HepG2 (cell line): ENCODE results near the gene SNAI1. TPM values are rescaled to one million over a fixed set of nuclear protein-coding genes. Genes with fewer than 3 reads are reported as not detected.

Source experiments
- HMGXB4 ChIP-seq, 2 experiments: sonication (generic) in 1 of 2; formaldehyde crosslinking in 1 of 2; IDR thresholded peaks; 2 replicates each; pipeline versions ENCODE4 v1.4.0 to v1.6.1; 2018 to 2020; ENCODE audit warnings: missing genetic modification reagents in 2 of 2, borderline replicate concordance in 1 of 2, low read depth in 1 of 2, mild to moderate bottlenecking in 1 of 2, missing biosample characterization in 1 of 2
- HNF1A ChIP-seq, 2 experiments: sonication (generic) in 1 of 2; formaldehyde crosslinking in 1 of 2; IDR thresholded peaks; 2 replicates each; pipeline versions ENCODE4 v1.4.0 to v1.6.1; 2016 to 2020; ENCODE audit warnings: borderline replicate concordance in 1 of 2, low read depth in 1 of 2, mild to moderate bottlenecking in 1 of 2, missing genetic modification reagents in 1 of 2
- MTERF4 ChIP-seq: sonication (generic); formaldehyde crosslinking; IDR thresholded peaks from 2 replicates; pipeline ENCODE4 v1.8.0; 2023; ENCODE audit warnings: mild to moderate bottlenecking, missing genetic modification reagents
- SMAD1 ChIP-seq: sonication (generic); formaldehyde crosslinking; IDR thresholded peaks from 2 replicates; pipeline ENCODE4 v1.4.0; 2020; ENCODE audit warnings: missing genetic modification reagents, low read depth, mild to moderate bottlenecking, borderline replicate concordance
- TBX3 ChIP-seq: fragments of 450-650 bp; IDR thresholded peaks from 2 replicates; pipeline ENCODE4 v1.6.1; 2017; ENCODE audit warnings: antibody characterized with exemption, mild to moderate bottlenecking, inconsistent platforms, borderline replicate concordance
- ZBTB40 ChIP-seq, 2 experiments: fragments of 450-650 bp in 1 of 2; sonication (generic) in 1 of 2; formaldehyde crosslinking in 1 of 2; IDR thresholded peaks; 2 replicates each; pipeline versions ENCODE4 v1.6.1 to v1.8.0; 2016 to 2022; ENCODE audit warnings: antibody characterized with exemption in 1 of 2, mild to moderate bottlenecking in 1 of 2, missing genetic modification reagents in 1 of 2
- ZNF121 ChIP-seq: sonication (generic); formaldehyde crosslinking; IDR thresholded peaks from 2 replicates; pipeline ENCODE4 v1.5.0; 2020; ENCODE audit warnings: mild to moderate bottlenecking, missing genetic modification reagents
- ZSCAN22 ChIP-seq: sonication (generic); formaldehyde crosslinking; IDR thresholded peaks from 2 replicates; pipeline ENCODE4 v1.4.0; 2020; ENCODE audit warnings: mild to moderate bottlenecking, missing genetic modification reagents
- polyA plus RNA-seq, 8 experiments: library from polyadenylated mRNA; depleted of rRNA in 3 of 8; stranded (reverse) in 7 of 8; unstranded in 1 of 8; fragments of >200 nt; fragmentation: Illumina TruSeq in 4 of 8; extraction: Trizol in 4 of 8; gene quantifications; 2 replicates each; pipeline versions ENCODE4 v1.2.1 to v1.2.3, GENCODE V29; 2011 to 2016; ENCODE audit warnings: low read depth in 4 of 8, missing spikeins in 1 of 8, mixed read lengths in 1 of 8; ENCODE audit not compliant: insufficient read depth in 1 of 8
- total RNA-seq, 5 experiments: library from RNA; depleted of rRNA; stranded (reverse); fragments of >200 nt; fragmentation: Illumina TruSeq; extraction: Trizol; gene quantifications; 2 replicates each; pipeline ENCODE4 v1.2.3, GENCODE V29; 2016; ENCODE audit warnings: low read depth in 1 of 5

SNAI1 gene
- total and polyA plus RNA-seq, 2 of the 13 experiments (the other 11 are each of a cell fraction or from before 2014, with no cell fraction given) = 1.3 to 1.4 TPM

- TF ChIP-seq SMAD1 (CRISPR knock-in tag) (0 out of 2 replicates have a peak, but pooled peaks have one; percentile 37), ZSCAN22 (CRISPR knock-in tag) (no peak), TBX3 (peak; percentile 15; the same call in 1 of the 2 replicates), HMGXB4 (CRISPR knock-in tag; IDR thresholded peaks at IDR 0.05; ENCODE audit: borderline replicate concordance in 1 of 2, low read depth in 1 of 2) (no peak), HNF1A (IDR thresholded peaks at IDR 0.05; ENCODE audit: low read depth) (no peak), HNF1A (CRISPR knock-in tag; IDR thresholded peaks at IDR 0.05; ENCODE audit: borderline replicate concordance) (0 out of 2 replicates have a peak, but pooled peaks have one; percentile 23), MTERF4 (CRISPR knock-in tag) (no peak), ZBTB40 (IDR thresholded peaks at IDR 0.05) (no peak), ZBTB40 (CRISPR knock-in tag; IDR thresholded peaks at IDR 0.05) (peak; percentile 79), ZNF121 (CRISPR knock-in tag) (no peak)
These were observed 44.3 kb upstream of the SNAI1 start (continued) for GRCh38 chr20:49938173-49939163.
